Keratinocyte (primary cell): ENCODE results near the gene SLC25A42.

ENCODE experiments used
- EZH2 ChIP-seq: IDR thresholded peaks from one replicate; pipeline ENCODE4 v1.6.1; 2012; ENCODE audit warnings: inconsistent platforms, mild to moderate bottlenecking, low read length, moderate library complexity
- TF ChIP-seq, protein P1 (sequence below), 3 experiments: IDR thresholded peaks in 1 of 3; conservative IDR thresholded peaks in 1 of 3; optimal IDR thresholded peaks in 1 of 3; 2 replicates in 2 of 3; 3 replicates in 1 of 3; pipeline versions ENCODE3 to v1.5.1; 2011; ENCODE audit warnings: low read length in 3 of 3, mild to moderate bottlenecking in 3 of 3, moderate library complexity in 2 of 3, control low read depth in 1 of 3, inconsistent platforms in 1 of 3; ENCODE audit not compliant: insufficient read depth in 2 of 3; ENCODE audit errors: extremely low read depth in 1 of 3

- TF ChIP-seq, protein P1, sequence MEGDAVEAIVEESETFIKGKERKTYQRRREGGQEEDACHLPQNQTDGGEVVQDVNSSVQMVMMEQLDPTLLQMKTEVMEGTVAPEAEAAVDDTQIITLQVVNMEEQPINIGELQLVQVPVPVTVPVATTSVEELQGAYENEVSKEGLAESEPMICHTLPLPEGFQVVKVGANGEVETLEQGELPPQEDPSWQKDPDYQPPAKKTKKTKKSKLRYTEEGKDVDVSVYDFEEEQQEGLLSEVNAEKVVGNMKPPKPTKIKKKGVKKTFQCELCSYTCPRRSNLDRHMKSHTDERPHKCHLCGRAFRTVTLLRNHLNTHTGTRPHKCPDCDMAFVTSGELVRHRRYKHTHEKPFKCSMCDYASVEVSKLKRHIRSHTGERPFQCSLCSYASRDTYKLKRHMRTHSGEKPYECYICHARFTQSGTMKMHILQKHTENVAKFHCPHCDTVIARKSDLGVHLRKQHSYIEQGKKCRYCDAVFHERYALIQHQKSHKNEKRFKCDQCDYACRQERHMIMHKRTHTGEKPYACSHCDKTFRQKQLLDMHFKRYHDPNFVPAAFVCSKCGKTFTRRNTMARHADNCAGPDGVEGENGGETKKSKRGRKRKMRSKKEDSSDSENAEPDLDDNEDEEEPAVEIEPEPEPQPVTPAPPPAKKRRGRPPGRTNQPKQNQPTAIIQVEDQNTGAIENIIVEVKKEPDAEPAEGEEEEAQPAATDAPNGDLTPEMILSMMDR (optimal IDR thresholded peaks at IDR 0.05 in 1 of 3, IDR thresholded peaks at IDR 0.05 in 1 of 3, conservative IDR thresholded peaks at IDR 0.05 in 1 of 3; ENCODE audit: extremely low read depth in 1 of 3, insufficient read depth in 2 of 3, low read length in 3 of 3), result no peak
- no peak for TF ChIP-seq EZH2
Measured at GRCh38 chr19:19022380-19022961, 41.3 kb upstream of the SLC25A42 start.
